ENCODE measurements around the gene HLCS. TPM values are rescaled to one million over a fixed set of nuclear protein-coding genes. Genes with fewer than 3 reads are reported as not detected.

The HLCS gene
- polyA plus RNA-seq, 4 donors, result 2.7 to 13.7 (median 4.9) TPM

GRCh38 chr21:36703626-36704280 is 262.7 kb downstream of the HLCS start:
- peaks cover 21 to 93% (median 82%) of the 10 kb centered on the region in 3 donors for H3K27me3 ChIP-seq (ENCODE audit: control insufficient read depth in 3 of 3, insufficient read depth in 3 of 3, low read length in 3 of 3)
- no peak overlapping the region for H3K4me3 ChIP-seq (ENCODE audit: low read depth in 1 of 3, low read length in 3 of 3)
- no peak for FAIRE-seq
- no peaks in the 10 kb centered on the region for H3K36me3 ChIP-seq (ENCODE audit: control insufficient read depth in 3 of 3, insufficient read depth in 2 of 3, low read depth in 1 of 3, low read length in 3 of 3)
- H3K27ac ChIP-seq (ENCODE audit: low read depth in 1 of 3, low read length in 2 of 3), result no peak overlapping the region
- peaks cover 4 to 8% (median 5%) of the 10 kb centered on the region in 3 donors for H3K4me1 ChIP-seq (ENCODE audit: control insufficient read depth in 3 of 3, insufficient read depth in 2 of 3, low read depth in 1 of 3, low read length in 2 of 3)
- peaks cover 0 to 2% of the 10 kb centered on the region in 2 donors for H3K9me3 ChIP-seq (ENCODE audit: control insufficient read depth in 2 of 2, insufficient read depth in 1 of 2, low read depth in 1 of 2, low read length in 1 of 2)
- WGBS, 3 donors, result 9 to 10% (median 9%) methylated on average over 15 of the region's 15 CpGs
- no peak for DNase-seq

- Histone ChIP-seq H3K27me3 (ENCODE audit: control insufficient read depth in 3 of 3, insufficient read depth in 3 of 3, low read length in 3 of 3) (peaks cover 24 to 92% (median 82%) of the 10 kb centered on the region in 3 donors), H3K9me3 (ENCODE audit: control insufficient read depth in 2 of 2, insufficient read depth in 1 of 2, low read depth in 1 of 2, low read length in 1 of 2) (peaks cover 0 to 2% of the 10 kb centered on the region in 2 donors), H3K36me3 (ENCODE audit: control insufficient read depth in 3 of 3, insufficient read depth in 2 of 3, low read depth in 1 of 3, low read length in 3 of 3) (no peaks in the 10 kb centered on the region), H3K27ac (ENCODE audit: low read depth in 1 of 3, low read length in 2 of 3) (no peak overlapping the region), H3K4me1 (ENCODE audit: control insufficient read depth in 3 of 3, insufficient read depth in 2 of 3, low read depth in 1 of 3, low read length in 2 of 3) (peaks cover 4 to 5% (median 5%) of the 10 kb centered on the region in 3 donors), H3K4me3 (ENCODE audit: low read depth in 1 of 3, low read length in 3 of 3) (no peak overlapping the region)
- WGBS, 3 donors, result 27 to 52% (median 33%) methylated on average over 3 of the region's 3 CpGs
- DNase-seq, result no peak
- no peak for FAIRE-seq
These were observed 263.3 kb downstream of the HLCS start for GRCh38 chr21:36703123-36703522.

GRCh38 chr21:36702622-36702968 is 263.9 kb downstream of the HLCS start:
- Histone ChIP-seq H3K36me3 (ENCODE audit: control insufficient read depth in 3 of 3, insufficient read depth in 2 of 3, low read depth in 1 of 3, low read length in 3 of 3) (no peaks in the 10 kb centered on the region), H3K27ac (ENCODE audit: low read depth in 1 of 3, low read length in 2 of 3) (no peak overlapping the region), H3K4me3 (ENCODE audit: low read depth in 1 of 3, low read length in 3 of 3) (no peak overlapping the region), H3K9me3 (ENCODE audit: control insufficient read depth in 2 of 2, insufficient read depth in 1 of 2, low read depth in 1 of 2, low read length in 1 of 2) (peaks cover 0 to 2% of the 10 kb centered on the region in 2 donors), H3K27me3 (ENCODE audit: control insufficient read depth in 3 of 3, insufficient read depth in 3 of 3, low read length in 3 of 3) (peaks cover 29 to 92% (median 84%) of the 10 kb centered on the region in 3 donors), H3K4me1 (ENCODE audit: control insufficient read depth in 3 of 3, insufficient read depth in 2 of 3, low read depth in 1 of 3, low read length in 2 of 3) (peaks cover 4 to 5% (median 4%) of the 10 kb centered on the region in 3 donors)
- FAIRE-seq (no peak), DNase-seq (no peak)
- WGBS, 3 donors, result 15 to 30% (median 19%) methylated on average over 6 of the region's 6 CpGs

GRCh38 chr21:36701756-36702621 is 264.5 kb downstream of the HLCS start:
- Histone ChIP-seq H3K9me3 (ENCODE audit: control insufficient read depth in 2 of 2, insufficient read depth in 1 of 2, low read depth in 1 of 2, low read length in 1 of 2) (peaks cover 0 to 6% of the 10 kb centered on the region in 2 donors), H3K27ac (ENCODE audit: low read depth in 1 of 3, low read length in 2 of 3) (no peak overlapping the region), H3K36me3 (ENCODE audit: control insufficient read depth in 3 of 3, insufficient read depth in 2 of 3, low read depth in 1 of 3, low read length in 3 of 3) (no peaks in the 10 kb centered on the region), H3K4me1 (ENCODE audit: control insufficient read depth in 3 of 3, insufficient read depth in 2 of 3, low read depth in 1 of 3, low read length in 2 of 3) (peaks cover 4 to 5% (median 4%) of the 10 kb centered on the region in 3 donors), H3K27me3 (ENCODE audit: control insufficient read depth in 3 of 3, insufficient read depth in 3 of 3, low read length in 3 of 3) (peaks cover 30 to 92% (median 84%) of the 10 kb centered on the region in 3 donors), H3K4me3 (ENCODE audit: low read depth in 1 of 3, low read length in 3 of 3) (no peak overlapping the region)
- FAIRE-seq, result no peak
- no peak for DNase-seq
- 7 to 8% (median 8%) methylated on average over 26 of the region's 26 CpGs for WGBS, 3 donors

- H3K4me3 ChIP-seq (ENCODE audit: low read depth in 1 of 3, low read length in 3 of 3), result peak overlapping the region in 1 of 3 donors; percentile 29
- peaks cover 35 to 92% (median 84%) of the 10 kb centered on the region in 3 donors for H3K27me3 ChIP-seq (ENCODE audit: control insufficient read depth in 3 of 3, insufficient read depth in 3 of 3, low read length in 3 of 3)
- H3K9me3 ChIP-seq (ENCODE audit: control insufficient read depth in 2 of 2, insufficient read depth in 1 of 2, low read depth in 1 of 2, low read length in 1 of 2), result peaks cover 0 to 6% of the 10 kb centered on the region in 2 donors
- DNase-seq (peak in 1 of 2 donors; percentile 39), FAIRE-seq (no peak)
- no peak overlapping the region for H3K27ac ChIP-seq (ENCODE audit: low read depth in 1 of 3, low read length in 2 of 3)
- H3K4me1 ChIP-seq (ENCODE audit: control insufficient read depth in 3 of 3, insufficient read depth in 2 of 3, low read depth in 1 of 3, low read length in 2 of 3), result peaks cover 4 to 5% (median 4%) of the 10 kb centered on the region in 3 donors
- 1 to 4% (median 3%) methylated on average over 53 to 65 of the region's 65 CpGs for WGBS, 3 donors
- no peaks in the 10 kb centered on the region for H3K36me3 ChIP-seq (ENCODE audit: control insufficient read depth in 3 of 3, insufficient read depth in 2 of 3, low read depth in 1 of 3, low read length in 3 of 3)
These were observed 265.3 kb downstream of the HLCS start for GRCh38 chr21:36700971-36701755.

Other genes with a start within 250 kb of the HLCS start
- under 1 TPM in 2 of 4 donors, not detected in 2; 0.07 to 0.21 TPM for gene RIPPLY3, start 40.0 kb upstream of the HLCS start, polyA plus RNA-seq
- 10 to 100 TPM; 10.5 to 43.3 (median 24.4) TPM for gene PIGP, start 106.4 kb upstream of the HLCS start, polyA plus RNA-seq
- 100 to 1,000 TPM in 1 of 4 donors, 10 to 100 TPM in 3; 18.6 to 106 (median 29.0) TPM for gene TTC3, start 106.6 kb upstream of the HLCS start, polyA plus RNA-seq